Activated T-cell treated with anti-CD3 and anti-CD28 coated beads, Interleukin-2, amount 50 U/mL, for 72 hours (primary cell): Measurements from ENCODE around the gene CILP2. TPM values are rescaled to one million over a fixed set of nuclear protein-coding genes. Genes with fewer than 3 reads are reported as not detected.
A peak's percentile ranks its signal among the peaks of the same experiment; 100 is the strongest.

Experiments used
- ATAC-seq, 2 donors: fragments of 150-1000 bp; cut with Tn5 transposase; replicated peaks in 1 of 2; 2 replicates each; pipeline ENCODE4 v1.10.0; 2021; ENCODE audit warnings: moderate library complexity in 2 of 2, mild to moderate bottlenecking in 1 of 2
- DNase-seq, 2 donors: peaks; one replicate each; pipeline ENCODE4 v3.0.0; 2021 to 2022; ENCODE audit warnings: mixed read lengths in 1 of 2
- H3K27ac Mint-ChIP-seq: one replicate; pipeline ENCODE4 v1.8.0; 2022; ENCODE audit warnings: mild to moderate bottlenecking, moderate library complexity, mixed read lengths
- H3K27me3 Mint-ChIP-seq: one replicate; pipeline ENCODE4 v1.8.0; 2022; ENCODE audit warnings: low read depth, mixed read lengths
- H3K36me3 Mint-ChIP-seq, 2 donors: one replicate each; pipeline ENCODE4 v1.8.0; 2022; ENCODE audit warnings: mixed read lengths in 2 of 2, mild to moderate bottlenecking in 1 of 2; ENCODE audit not compliant: insufficient read depth in 2 of 2
- H3K4me1 Mint-ChIP-seq: one replicate; pipeline ENCODE4 v1.8.0; 2022; ENCODE audit warnings: low read depth, mixed read lengths
- H3K4me3 Mint-ChIP-seq, 2 donors: one replicate each; pipeline ENCODE4 v1.8.0; 2022; ENCODE audit warnings: mild to moderate bottlenecking in 2 of 2, mixed read lengths in 2 of 2, moderate library complexity in 2 of 2
- H3K9me3 Mint-ChIP-seq, 2 donors: one replicate each; pipeline ENCODE4 v1.8.0; 2022; ENCODE audit warnings: mixed read lengths in 2 of 2
- total RNA-seq, 2 donors: library from RNA; stranded (reverse); gene quantifications; one replicate each; pipeline ENCODE4 v1.2.3, GENCODE V29; 2022

The CILP2 gene
- total RNA-seq, 2 donors from 2014 or later: 0.44 to 0.86 TPM

DNA sequence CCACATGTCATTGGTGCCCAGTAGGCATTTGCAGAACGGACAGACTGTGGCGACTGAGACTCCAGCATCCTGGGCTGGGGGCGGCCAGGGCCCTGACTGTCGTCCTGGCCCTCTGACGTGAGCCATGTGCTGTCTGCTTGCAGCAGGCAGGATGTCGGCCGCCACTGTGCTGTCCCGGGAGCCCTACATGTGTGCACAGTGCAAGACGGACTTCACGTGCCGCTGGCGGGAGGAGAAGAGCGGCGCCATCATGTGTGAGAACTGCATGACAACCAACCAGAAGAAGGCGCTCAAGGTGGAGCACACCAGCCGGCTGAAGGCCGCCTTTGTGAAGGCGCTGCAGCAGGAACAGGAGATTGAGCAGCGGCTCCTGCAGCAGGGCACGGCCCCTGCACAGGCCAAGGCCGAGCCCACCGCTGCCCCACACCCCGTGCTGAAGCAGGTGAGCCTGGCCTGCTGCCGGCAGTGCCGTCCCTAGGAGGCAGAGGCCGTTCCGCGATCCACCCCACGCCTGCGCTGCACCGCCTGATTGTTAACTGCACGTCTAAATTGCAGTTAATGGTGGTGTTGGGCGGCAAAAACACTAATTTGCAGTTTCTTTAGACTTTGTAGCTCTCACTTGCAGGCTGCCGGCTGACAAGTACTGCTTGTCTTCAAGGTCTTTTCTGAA is 37.0 kb upstream of the CILP2 start:
- Mint-ChIP-seq H3K27me3 (no peaks in the 10 kb centered on the region), H3K9me3 (no peaks in the 10 kb centered on the region), H3K27ac (no peak overlapping the region), H3K4me3 (no peak overlapping the region), H3K36me3 (peaks cover 1 to 18% of the 10 kb centered on the region in 2 donors), H3K4me1 (no peaks in the 10 kb centered on the region)
- no peak for DNase-seq
- ATAC-seq: no peak

DNA sequence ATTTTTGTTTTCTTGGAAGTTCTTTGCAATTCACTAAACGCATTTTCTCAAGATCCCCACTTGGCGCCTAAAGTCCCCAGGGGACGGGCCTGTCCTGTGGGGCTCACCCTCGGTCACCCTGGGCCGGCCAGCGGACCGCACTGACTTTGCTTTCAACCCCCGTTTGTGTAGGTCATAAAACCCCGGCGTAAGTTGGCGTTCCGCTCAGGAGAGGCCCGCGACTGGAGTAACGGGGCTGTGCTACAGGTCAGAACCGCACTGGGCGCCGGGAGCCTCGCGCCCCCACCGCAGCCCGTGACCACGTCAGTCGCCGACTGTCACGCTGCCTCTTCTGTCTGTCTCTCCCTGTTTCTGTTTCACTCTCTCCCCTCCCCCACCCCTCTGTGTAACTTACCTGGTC is 36.3 kb upstream of the CILP2 start:
- Mint-ChIP-seq H3K27ac (no peak overlapping the region), H3K9me3 (no peaks in the 10 kb centered on the region), H3K4me3 (no peak overlapping the region), H3K27me3 (no peaks in the 10 kb centered on the region), H3K4me1 (no peaks in the 10 kb centered on the region), H3K36me3 (peaks cover 1 to 21% of the 10 kb centered on the region in 2 donors)
- ATAC-seq: no peak
- no peak for DNase-seq

DNA sequence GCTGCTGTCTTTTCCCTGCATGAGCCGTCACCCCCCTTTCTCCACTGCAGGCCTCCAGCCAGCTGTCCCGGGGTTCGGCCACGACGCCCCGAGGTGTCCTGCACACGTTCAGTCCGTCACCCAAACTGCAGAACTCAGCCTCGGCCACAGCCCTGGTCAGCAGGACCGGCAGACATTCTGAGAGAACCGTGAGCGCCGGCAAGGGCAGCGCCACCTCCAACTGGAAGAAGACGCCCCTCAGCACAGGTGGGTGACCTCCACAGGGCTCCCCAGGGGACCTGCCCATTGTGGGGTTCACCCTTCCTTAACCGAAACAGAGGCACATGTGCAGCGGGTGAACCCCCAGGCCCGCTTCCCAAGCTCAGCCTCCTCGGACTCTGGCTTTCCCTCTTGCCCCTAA is 35.8 kb upstream of the CILP2 start:
- no peak for ATAC-seq

DNA sequence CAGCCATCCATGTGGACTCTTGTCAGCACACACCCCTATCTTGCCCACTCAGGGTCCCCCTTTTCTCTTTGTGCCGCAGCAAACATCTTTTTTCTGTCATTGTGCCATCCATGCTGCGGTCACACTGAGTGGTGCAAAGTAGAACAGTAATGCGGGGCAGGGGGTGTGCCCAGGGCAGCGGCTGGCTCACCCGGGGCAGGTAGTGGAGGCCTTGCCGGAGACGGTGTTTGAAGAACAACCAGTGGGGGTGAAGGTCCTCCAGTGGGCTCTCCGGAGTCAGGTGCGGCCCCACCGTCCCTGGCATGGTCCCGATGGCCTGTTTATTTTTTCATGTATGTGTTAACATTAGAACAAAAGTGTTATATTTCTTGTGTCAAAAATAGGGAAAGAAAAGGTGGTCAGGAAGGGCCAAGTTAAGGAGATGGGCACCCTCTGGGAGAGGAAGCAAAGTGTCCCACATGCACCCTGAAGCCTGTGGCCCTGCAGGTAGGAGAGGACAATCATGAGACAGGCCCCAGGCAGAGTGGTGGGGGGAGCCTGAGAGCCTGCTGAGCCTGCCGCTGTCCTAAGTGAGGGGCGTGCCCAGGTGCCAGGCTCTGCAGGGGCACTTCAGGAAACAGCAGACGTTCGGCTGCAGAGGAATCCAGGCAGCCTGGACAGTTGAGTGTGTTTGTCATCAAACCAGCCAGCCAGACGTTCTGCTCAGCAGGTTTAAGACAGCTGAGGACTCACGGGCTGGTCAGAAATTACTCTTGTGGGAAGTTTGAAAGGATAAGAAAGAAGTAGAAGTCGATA is 35.1 kb upstream of the CILP2 start:
- no peak for ATAC-seq
- DNase-seq: no peak
- Mint-ChIP-seq H3K27me3 (no peaks in the 10 kb centered on the region), H3K36me3 (peaks cover 1 to 20% of the 10 kb centered on the region in 2 donors), H3K27ac (no peak overlapping the region), H3K4me1 (no peaks in the 10 kb centered on the region), H3K4me3 (no peak overlapping the region), H3K9me3 (no peaks in the 10 kb centered on the region)

More for the DNA sequence above, 35.8 kb upstream of the CILP2 start:
- H3K4me1 Mint-ChIP-seq: no peaks in the 10 kb centered on the region
- peaks cover 1 to 20% of the 10 kb centered on the region in 2 donors for H3K36me3 Mint-ChIP-seq
- no peak for DNase-seq
- no peaks in the 10 kb centered on the region for H3K9me3 Mint-ChIP-seq
- no peak overlapping the region for H3K4me3 Mint-ChIP-seq
- H3K27ac Mint-ChIP-seq: no peak overlapping the region
- no peaks in the 10 kb centered on the region for H3K27me3 Mint-ChIP-seq

DNA sequence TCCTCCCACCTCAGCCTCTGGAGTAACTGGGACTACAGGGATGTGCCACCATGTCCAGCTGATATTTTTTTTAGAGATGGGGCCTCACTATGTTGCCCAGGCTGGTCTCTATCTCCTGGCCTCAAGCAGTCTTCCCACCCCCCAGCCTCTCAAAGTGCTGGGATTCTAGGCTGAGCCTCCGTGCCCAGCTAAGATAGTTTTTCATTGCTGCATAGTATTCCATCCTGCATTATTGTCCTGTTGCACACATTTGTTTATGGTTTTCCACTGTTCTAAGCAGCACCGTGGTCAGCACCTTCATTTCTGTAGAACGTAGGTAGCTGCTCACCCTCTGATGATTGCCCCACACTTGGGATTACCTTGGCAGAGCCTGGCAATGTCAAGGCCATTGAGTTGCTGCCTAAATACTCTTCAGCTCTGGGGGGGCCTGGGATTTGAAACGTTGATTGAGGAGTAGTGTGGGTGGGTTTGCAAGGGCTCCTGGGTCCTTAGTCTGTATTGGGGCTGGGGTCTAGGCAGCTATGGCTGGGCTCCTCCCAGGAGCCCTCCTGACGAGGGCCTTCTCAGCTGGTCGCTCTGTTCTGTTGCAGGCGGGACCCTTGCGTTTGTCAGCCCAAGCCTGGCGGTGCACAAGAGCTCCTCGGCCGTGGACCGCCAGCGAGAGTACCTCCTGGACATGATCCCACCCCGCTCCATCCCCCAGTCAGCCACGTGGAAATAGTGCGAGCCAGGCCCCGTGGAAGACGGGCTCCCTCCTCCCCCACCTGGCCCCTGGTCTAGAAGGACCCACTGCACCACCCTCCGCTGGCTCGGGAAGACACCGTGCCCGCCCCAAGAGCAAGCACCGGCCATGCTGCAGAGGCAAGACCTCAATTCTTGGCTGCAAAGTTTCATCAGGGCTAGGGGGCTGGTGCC is 33.1 kb upstream of the CILP2 start:
- DNase-seq: no peak
- no peaks in the 10 kb centered on the region for H3K9me3 Mint-ChIP-seq
- H3K4me1 Mint-ChIP-seq: no peaks in the 10 kb centered on the region
- no peak for ATAC-seq
- H3K4me3 Mint-ChIP-seq: no peak overlapping the region
- no peak overlapping the region for H3K27ac Mint-ChIP-seq
- peaks cover 1 to 18% of the 10 kb centered on the region in 2 donors for H3K36me3 Mint-ChIP-seq
- no peaks in the 10 kb centered on the region for H3K27me3 Mint-ChIP-seq

DNA sequence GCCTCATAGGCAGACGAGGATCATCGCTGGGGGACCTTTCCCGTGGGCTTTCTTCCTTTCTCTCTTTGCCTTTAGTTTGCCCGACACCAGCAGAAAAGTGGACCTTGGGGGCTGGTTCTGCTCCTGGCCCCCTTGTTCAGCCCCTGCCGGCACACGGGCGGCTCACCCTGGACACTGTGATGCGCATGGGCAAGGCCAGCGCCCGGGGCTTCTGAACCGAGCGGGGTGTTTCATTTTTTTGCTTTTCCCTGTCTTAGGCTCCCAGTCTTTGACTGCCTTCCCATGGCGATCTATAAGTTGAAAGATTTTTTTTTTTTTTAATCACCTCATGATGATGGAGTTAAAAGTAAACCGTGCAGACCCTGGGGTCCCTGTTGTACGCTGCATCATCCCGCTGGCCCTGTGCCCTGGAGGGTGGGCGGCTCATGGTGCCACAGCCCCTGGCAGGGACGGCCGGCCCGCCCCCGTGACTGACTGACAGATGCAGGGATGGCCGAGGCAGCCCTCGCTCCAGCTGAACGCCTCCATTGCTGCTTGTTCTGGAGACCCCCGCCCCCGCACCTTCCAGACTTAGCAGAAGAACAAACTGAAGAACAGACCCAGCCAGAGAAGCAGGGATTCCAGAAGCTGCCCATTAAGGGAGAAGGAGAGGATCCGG is 32.3 kb upstream of the CILP2 start:
- no peaks in the 10 kb centered on the region for H3K27me3 Mint-ChIP-seq
- H3K4me3 Mint-ChIP-seq: no peak overlapping the region
- no peak overlapping the region for H3K27ac Mint-ChIP-seq
- ATAC-seq: no peak
- H3K9me3 Mint-ChIP-seq: no peaks in the 10 kb centered on the region
- H3K36me3 Mint-ChIP-seq: peaks cover 1 to 18% of the 10 kb centered on the region in 2 donors
- DNase-seq: no peak
- H3K4me1 Mint-ChIP-seq: no peaks in the 10 kb centered on the region

DNA sequence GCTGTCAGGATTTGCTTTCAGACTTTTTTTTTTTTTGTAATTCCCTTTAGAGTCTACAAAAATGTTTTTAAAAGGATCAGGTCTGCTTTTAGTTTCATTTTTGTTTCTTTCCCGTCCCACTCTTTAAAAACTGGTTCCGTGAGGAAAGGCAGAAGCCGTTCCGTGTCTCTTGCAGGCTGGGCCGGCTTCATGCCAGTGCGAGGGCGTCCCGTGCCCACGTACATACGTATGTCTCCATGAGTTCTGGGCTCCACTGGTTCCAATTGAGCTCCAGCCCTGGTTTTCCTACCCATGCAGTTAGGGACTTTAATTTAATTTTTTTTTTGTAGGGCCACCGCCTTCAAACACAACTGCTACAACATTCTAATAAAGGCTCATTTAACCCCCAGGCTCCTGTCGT is 31.5 kb upstream of the CILP2 start:
- H3K36me3 Mint-ChIP-seq: peaks cover 1 to 18% of the 10 kb centered on the region in 2 donors
- H3K9me3 Mint-ChIP-seq: no peaks in the 10 kb centered on the region
- DNase-seq (no peak), ATAC-seq (no peak)
- no peak overlapping the region for H3K4me3 Mint-ChIP-seq
- no peak overlapping the region for H3K27ac Mint-ChIP-seq
- no peaks in the 10 kb centered on the region for H3K27me3 Mint-ChIP-seq
- no peaks in the 10 kb centered on the region for H3K4me1 Mint-ChIP-seq

DNA sequence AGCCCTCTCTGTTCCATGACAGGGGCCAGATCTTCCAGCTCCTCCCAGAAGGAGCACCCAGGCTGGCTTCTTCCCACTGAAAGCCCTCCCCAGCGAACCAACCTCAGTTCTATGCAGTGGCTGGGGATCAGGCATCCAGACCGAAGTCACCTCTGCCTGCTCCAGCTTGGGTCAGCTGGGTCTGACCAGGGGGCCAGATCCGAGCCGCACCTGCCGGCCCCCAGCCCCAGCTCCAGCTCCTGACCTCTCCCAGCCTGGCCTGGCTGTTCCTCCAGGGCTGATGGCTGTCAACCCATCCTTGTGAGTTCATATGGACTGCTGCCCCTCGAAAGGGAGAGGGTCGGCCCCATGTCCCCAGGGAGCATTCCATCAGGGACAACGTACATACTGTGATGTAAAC is 30.7 kb upstream of the CILP2 start:
- ATAC-seq: no peak
- Mint-ChIP-seq H3K27ac (no peak overlapping the region), H3K4me3 (no peak overlapping the region), H3K4me1 (no peaks in the 10 kb centered on the region), H3K36me3 (peaks cover 1 to 16% of the 10 kb centered on the region in 2 donors), H3K27me3 (no peaks in the 10 kb centered on the region), H3K9me3 (no peaks in the 10 kb centered on the region)
- DNase-seq: no peak

DNA sequence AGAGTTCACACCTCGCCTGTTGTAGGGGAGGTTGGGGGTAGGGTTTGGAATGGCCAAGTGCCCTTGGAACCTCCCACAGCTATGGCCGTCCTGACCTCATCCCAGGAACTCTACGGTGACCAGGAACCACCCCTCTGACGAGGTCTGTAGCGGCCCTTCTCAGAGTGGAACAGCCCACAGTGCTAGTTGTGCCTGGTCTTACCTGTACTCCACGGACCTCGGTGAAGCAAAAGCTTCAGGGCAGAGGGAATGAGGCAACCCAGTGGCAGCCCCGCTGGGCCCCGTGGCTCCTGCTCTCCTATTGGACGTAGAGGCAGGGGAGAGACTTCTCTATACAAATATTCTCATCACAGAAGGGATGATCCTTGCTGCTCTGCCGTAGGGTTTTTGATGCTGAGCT is 29.8 kb upstream of the CILP2 start:
- Mint-ChIP-seq H3K27me3 (no peaks in the 10 kb centered on the region), H3K36me3 (peaks cover 1 to 13% of the 10 kb centered on the region in 2 donors), H3K27ac (no peak overlapping the region), H3K4me3 (no peak overlapping the region), H3K9me3 (no peaks in the 10 kb centered on the region), H3K4me1 (no peaks in the 10 kb centered on the region)
- ATAC-seq (no peak), DNase-seq (no peak)

DNA sequence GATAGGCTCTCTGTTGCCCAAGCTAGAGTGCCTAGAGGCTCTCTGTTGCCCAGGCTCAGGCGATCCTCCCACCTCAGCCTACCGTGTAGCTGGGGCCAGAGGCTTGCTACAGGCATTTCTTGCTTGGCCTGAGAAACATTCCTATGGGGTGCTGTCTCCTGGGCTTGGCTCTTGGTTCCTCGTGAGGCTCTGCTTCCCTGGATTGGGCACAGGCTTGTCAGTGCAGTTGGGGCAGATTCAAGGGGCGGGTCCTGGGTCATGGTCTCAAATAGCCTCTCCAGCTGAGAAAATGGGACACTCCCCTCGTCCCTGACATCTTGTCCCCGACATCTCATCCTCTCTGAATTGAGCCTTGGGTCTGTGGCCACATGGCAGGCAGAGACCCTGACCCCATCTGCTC is 27.6 kb upstream of the CILP2 start:
- DNase-seq (no peak), ATAC-seq (no peak)
- H3K27ac Mint-ChIP-seq: no peak overlapping the region
- no peaks in the 10 kb centered on the region for H3K4me1 Mint-ChIP-seq
- no peak overlapping the region for H3K4me3 Mint-ChIP-seq
- no peaks in the 10 kb centered on the region for H3K9me3 Mint-ChIP-seq
- H3K36me3 Mint-ChIP-seq: peaks cover 0 to 6% of the 10 kb centered on the region in 2 donors
- H3K27me3 Mint-ChIP-seq: no peaks in the 10 kb centered on the region

DNA sequence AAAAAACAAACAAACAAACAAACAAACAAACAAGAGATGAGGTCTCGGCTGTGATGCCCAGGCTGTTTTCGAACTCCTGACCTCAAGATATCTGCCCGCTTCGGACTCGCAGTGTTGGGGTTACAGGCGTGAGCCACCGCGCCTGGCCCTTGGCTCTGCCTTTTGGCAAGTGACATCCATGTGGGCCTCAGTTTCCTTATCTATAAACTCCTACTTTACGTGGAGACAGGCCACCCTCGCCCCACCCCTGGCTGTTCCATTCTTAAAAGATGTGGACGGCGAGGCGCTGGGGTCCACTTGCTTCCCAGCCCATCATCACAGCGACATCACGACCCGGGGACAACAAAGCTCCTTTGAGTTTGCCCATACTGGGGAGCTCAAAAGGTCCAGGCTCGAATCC is 24.4 kb upstream of the CILP2 start:
- peak overlapping the region in 1 of 2 donors; percentile 42 for H3K4me3 Mint-ChIP-seq
- no peaks in the 10 kb centered on the region for H3K27me3 Mint-ChIP-seq
- ATAC-seq (no peak), DNase-seq (no peak)
- no peak overlapping the region for H3K27ac Mint-ChIP-seq
- H3K4me1 Mint-ChIP-seq: peaks cover 16% of the 10 kb centered on the region
- no peaks in the 10 kb centered on the region for H3K9me3 Mint-ChIP-seq
- peaks cover 0 to 2% of the 10 kb centered on the region in 2 donors for H3K36me3 Mint-ChIP-seq

DNA sequence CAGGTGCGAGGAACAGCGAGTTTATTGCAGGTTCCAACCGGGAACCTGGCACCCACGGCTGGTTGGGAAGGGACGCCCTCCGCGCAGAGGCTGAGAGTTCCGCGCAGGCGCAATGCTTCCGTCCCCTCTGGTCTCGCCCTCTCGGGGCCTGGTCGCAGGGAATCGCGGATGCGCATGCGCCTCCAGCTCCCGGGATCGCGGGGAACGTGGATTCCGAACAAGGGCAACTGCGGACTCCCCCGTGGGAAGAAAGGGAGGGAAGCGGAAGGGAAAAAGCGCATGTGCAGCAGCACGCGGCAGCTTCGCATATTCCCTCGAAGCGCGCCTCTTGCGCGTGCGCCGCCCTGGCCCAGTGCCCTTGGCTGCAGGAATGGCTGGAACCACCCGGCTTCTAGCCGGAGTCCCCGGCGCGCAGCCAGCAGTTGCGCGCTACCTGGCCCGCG is 23.8 kb upstream of the CILP2 start:
- Mint-ChIP-seq H3K4me1 (peaks cover 19% of the 10 kb centered on the region), H3K4me3 (peak overlapping the region; percentile 43 to 62), H3K36me3 (peaks cover 0 to 4% of the 10 kb centered on the region in 2 donors), H3K9me3 (no peaks in the 10 kb centered on the region), H3K27ac (no peak overlapping the region), H3K27me3 (no peaks in the 10 kb centered on the region)
- ATAC-seq: no peak
- DNase-seq: no peak
